ENCODE measurements around the gene MED12.

DNA sequence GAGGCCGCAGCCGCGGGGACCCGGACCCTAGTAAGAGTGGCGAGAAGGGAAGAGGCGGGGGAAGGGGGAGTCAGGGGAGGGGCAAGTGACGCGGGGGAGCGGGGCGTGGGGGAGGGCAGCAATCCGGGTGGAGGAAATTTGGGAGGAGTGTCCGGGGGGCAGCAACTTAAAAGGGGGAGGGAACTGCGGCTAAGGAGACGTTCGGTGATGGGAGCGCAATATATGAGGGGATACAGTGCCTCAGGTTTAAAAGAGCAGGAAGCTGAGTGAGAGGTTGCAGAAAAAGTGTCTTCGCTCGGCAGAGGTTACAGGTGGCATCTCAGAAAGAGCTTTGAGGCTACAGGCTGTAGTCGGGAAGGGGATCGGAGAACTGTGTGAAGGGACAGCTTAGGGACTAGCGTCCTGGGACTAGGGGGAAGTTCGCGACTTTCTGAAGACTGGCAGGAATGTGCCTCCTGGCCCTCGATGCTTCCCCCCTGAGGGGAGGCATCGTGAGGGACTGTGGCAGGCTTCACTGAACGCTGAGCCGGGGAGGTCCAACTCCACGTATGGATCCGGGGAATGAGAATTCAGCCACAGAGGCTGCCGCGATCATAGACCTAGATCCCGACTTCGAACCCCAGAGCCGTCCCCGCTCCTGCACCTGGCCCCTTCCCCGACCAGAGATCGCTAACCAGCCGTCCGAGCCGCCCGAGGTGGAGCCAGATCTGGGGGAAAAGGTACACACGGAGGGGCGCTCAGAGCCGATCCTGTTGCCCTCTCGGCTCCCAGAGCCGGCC, 22.2 kb upstream of the MED12 start:
- no peak for TF ChIP-seq POLR2A (IDR thresholded peaks at IDR 0.05; ENCODE audit: low read depth, low read length)
- no peak for TF ChIP-seq POLR2AphosphoS5 (IDR thresholded peaks at IDR 0.05; ENCODE audit: low read depth, low read length)
- no peak for TF ChIP-seq SPI1 (IDR thresholded peaks at IDR 0.05; ENCODE audit: low read depth, low read length)
- no peak for TF ChIP-seq TAF1 (IDR thresholded peaks at IDR 0.05; ENCODE audit: low read depth, low read length)
- TF ChIP-seq POU2F2 (IDR thresholded peaks at IDR 0.05; ENCODE audit: low read depth, low read length) = no peak

All from GM12891 (cell line).